Prostate gland (tissue), 2 donors: ENCODE results near the gene RBMS2. TPM values are rescaled to one million over a fixed set of nuclear protein-coding genes. Genes with fewer than 3 reads are reported as not detected.
A peak's percentile ranks its signal among the peaks of the same experiment; 100 is the strongest.
"Not testable (repeated sequence)": the region's sequence is repeated elsewhere in the genome, so short reads cannot be mapped to it uniquely, and the experiment has no call there.

Source experiments
- DNase-seq: peaks from one replicate; pipeline ENCODE4 v3.0.0-alpha.2; 2019; ENCODE audit warnings: low spot score
- H3K27ac ChIP-seq, 2 donors: fragments of 200-600 bp; sonication (generic); 2 replicates each; pipeline ENCODE4 v1.5.1; 2017 to 2019
- H3K27me3 ChIP-seq: fragments of 200-600 bp; sonication (generic); replicated peaks from 2 replicates; pipeline ENCODE4 v1.5.1; 2019; ENCODE audit not compliant: insufficient read depth
- H3K36me3 ChIP-seq, 2 donors: fragments of 200-600 bp; sonication (generic); 1 replicate in 1 of 2; 2 replicates in 1 of 2; pipeline versions ENCODE4 v1.5.1 to v1.8.1; 2017 to 2019
- H3K4me1 ChIP-seq: fragments of 200-600 bp; sonication (generic); replicated peaks from 2 replicates; pipeline ENCODE4 v1.5.1; 2019
- H3K4me3 ChIP-seq, 2 donors: fragments of 200-600 bp; sonication (generic); 2 replicates each; pipeline ENCODE4 v1.5.1; 2017 to 2019
- H3K9me3 ChIP-seq: fragments of 200-600 bp; sonication (generic); 2 replicates; pipeline ENCODE4 v1.5.1; 2017
- CTCF ChIP-seq, 4 experiments: fragments of 200-600 bp in 2 of 4; fragments of 450-650 bp in 2 of 4; sonication (generic) in 2 of 4; IDR thresholded peaks; 1 replicate in 3 of 4; 2 replicates in 1 of 4; pipeline ENCODE4 v1.5.1; 2016 to 2019; ENCODE audit warnings: antibody characterized with exemption in 4 of 4, mild to moderate bottlenecking in 2 of 4, moderate library complexity in 2 of 4
- POLR2A ChIP-seq: fragments of 450-650 bp; IDR thresholded peaks from one replicate; pipeline ENCODE4 v1.6.1; 2016; ENCODE audit warnings: antibody characterized with exemption, mild to moderate bottlenecking
- POLR2AphosphoS5 ChIP-seq: sonication (generic); formaldehyde crosslinking; IDR thresholded peaks from one replicate; pipeline ENCODE4 v1.6.1; 2017; ENCODE audit warnings: antibody characterized with exemption
- WGBS: methylation state at CpG from one replicate; pipeline ENCODE4 v1.1.5; 2018; 5-methylcytosine and 5-hydroxymethylcytosine counted together
- intact Hi-C: fragments of 100-400 bp; cut with DNase I; formaldehyde crosslinking; loops from one replicate; pipeline ENCODE4 v1.14.2; 2022
- total RNA-seq, 2 donors: library from RNA; depleted of rRNA; stranded (reverse); fragments of >200 nt; gene quantifications; one replicate each; pipeline ENCODE4 v1.1.0, GENCODE V29; 2016

Gene RBMS2
- total RNA-seq, 2 donors from 2014 or later, result 21.1 to 259 TPM

GRCh38 chr12:56510786-56511185 lies 10.8 kb upstream of the RBMS2 start:
- H3K27me3 ChIP-seq, result no peaks in the 10 kb centered on the region
- H3K4me3 ChIP-seq, result no peak overlapping the region
- no peak for DNase-seq
- no peaks in the 10 kb centered on the region for H3K4me1 ChIP-seq
- no peak overlapping the region for H3K27ac ChIP-seq
- intact Hi-C loops, result no loop called here
- WGBS, result 88% methylated on average over 16 of the region's 16 CpGs
- TF ChIP-seq POLR2A (no peak), CTCF (IDR thresholded peaks at IDR 0.05) (no peak), POLR2AphosphoS5 (no peak)
- no peaks in the 10 kb centered on the region for H3K9me3 ChIP-seq
- no peaks in the 10 kb centered on the region for H3K36me3 ChIP-seq

GRCh38 chr12:56514014-56514318 lies 7.7 kb upstream of the RBMS2 start:
- H3K9me3 ChIP-seq, H3K4me3 ChIP-seq, H3K4me1 ChIP-seq, intact Hi-C loops, DNase-seq, H3K36me3 ChIP-seq, H3K27ac ChIP-seq, H3K27me3 ChIP-seq: not testable (repeated sequence)
- WGBS, result 58% methylated on average over 4 of the region's 4 CpGs

- Histone ChIP-seq H3K9me3 (no peaks in the 10 kb centered on the region), H3K4me1 (no peaks in the 10 kb centered on the region), H3K4me3 (no peak overlapping the region), H3K27me3 (no peaks in the 10 kb centered on the region), H3K36me3 (no peaks in the 10 kb centered on the region), H3K27ac (no peak overlapping the region)
- no peak for DNase-seq
- intact Hi-C loops, result no loop called here
- no peak for TF ChIP-seq POLR2AphosphoS5
- WGBS, result 79% methylated on average over 2 of the region's 2 CpGs
Measured at GRCh38 chr12:56517854-56518253, 3.8 kb upstream of the RBMS2 start.

- H3K27me3 ChIP-seq, result no peaks in the 10 kb centered on the region
- 52% methylated on average over 2 of the region's 2 CpGs for WGBS
- intact Hi-C loops, result no loop called here
- no peak overlapping the region for H3K4me3 ChIP-seq
- H3K9me3 ChIP-seq, result no peaks in the 10 kb centered on the region
- no peak overlapping the region for H3K27ac ChIP-seq
- H3K36me3 ChIP-seq, result no peaks in the 10 kb centered on the region
- no peak for DNase-seq
- H3K4me1 ChIP-seq, result no peaks in the 10 kb centered on the region
- no peak for TF ChIP-seq POLR2AphosphoS5
- no peak for TF ChIP-seq CTCF (IDR thresholded peaks at IDR 0.05)
- TF ChIP-seq POLR2A, result no peak
Measured at GRCh38 chr12:56518570-56518969, 3.0 kb upstream of the RBMS2 start.

GRCh38 chr12:56520048-56520447 lies 1.6 kb upstream of the RBMS2 start:
- Histone ChIP-seq H3K9me3 (no peaks in the 10 kb centered on the region), H3K4me1 (no peaks in the 10 kb centered on the region), H3K27me3 (no peaks in the 10 kb centered on the region), H3K4me3 (no peak overlapping the region), H3K27ac (peak overlapping the region; percentile 91 to 92), H3K36me3 (no peaks in the 10 kb centered on the region)
- 74% methylated on average over 3 of the region's 3 CpGs for WGBS
- intact Hi-C loops, result loop anchor here (5.0 kb wide), 1 partner anchor 117 kb away; no protein-coding TSS in a partner anchor
- no peak for TF ChIP-seq CTCF (IDR thresholded peaks at IDR 0.05)
- TF ChIP-seq POLR2A, result no peak
- peak; percentile 16 for TF ChIP-seq POLR2AphosphoS5
- no peak for DNase-seq

GRCh38 chr12:56520506-56520905 lies 1.1 kb upstream of the RBMS2 start:
- no peaks in the 10 kb centered on the region for H3K4me1 ChIP-seq
- DNase-seq, result no peak
- 28% methylated on average over 1 of the region's 1 CpG for WGBS
- H3K4me3 ChIP-seq, result no peak overlapping the region
- H3K36me3 ChIP-seq, result no peaks in the 10 kb centered on the region
- H3K9me3 ChIP-seq, result no peaks in the 10 kb centered on the region
- peak overlapping the region; percentile 91 to 92 for H3K27ac ChIP-seq
- no peaks in the 10 kb centered on the region for H3K27me3 ChIP-seq
- intact Hi-C loops, result loop anchor here (5.0 kb wide), 1 partner anchor 117 kb away; no protein-coding TSS in a partner anchor
- no peak for TF ChIP-seq POLR2A
- TF ChIP-seq CTCF (IDR thresholded peaks at IDR 0.05), result no peak
- TF ChIP-seq POLR2AphosphoS5, result no peak
